H1 (cell line): ENCODE results near the gene PAPOLA. TPM values are rescaled to one million over a fixed set of nuclear protein-coding genes. Genes with fewer than 3 reads are reported as not detected.

Source experiments
- RFX5 ChIP-seq: IDR thresholded peaks from 2 replicates; pipeline ENCODE4 v1.6.1; 2011; ENCODE audit warnings: low read depth, low read length, improper control_type of control experiment, borderline replicate concordance
- polyA plus RNA-seq, 7 experiments: library from polyadenylated mRNA; depleted of rRNA in 3 of 7; stranded (reverse) in 5 of 7; unstranded in 2 of 7; fragments of >200 nt in 5 of 7; fragments of 200-250 nt in 2 of 7; gene quantifications; 1 replicate in 5 of 7; 2 replicates in 1 of 7; 4 replicates in 1 of 7; pipeline versions ENCODE4 v1.2.1 to v1.2.3, GENCODE V29; 2011 to 2013; ENCODE audit warnings: missing spikeins in 2 of 7, mixed read lengths in 2 of 7
- total RNA-seq: library from RNA; stranded (reverse); fragmentation: NEBNext Ultra II Directional; extraction: Animal tissue kit (Norgen Biotek cat#: 25700); gene quantifications from 2 replicates; pipeline ENCODE4 v1.2.1, GENCODE V29; 2021

The PAPOLA gene
- total and polyA plus RNA-seq, 2 of the 8 experiments (the other 6 are each of a cell fraction or from before 2014, with no cell fraction given), result 163 to 239 TPM

DNA sequence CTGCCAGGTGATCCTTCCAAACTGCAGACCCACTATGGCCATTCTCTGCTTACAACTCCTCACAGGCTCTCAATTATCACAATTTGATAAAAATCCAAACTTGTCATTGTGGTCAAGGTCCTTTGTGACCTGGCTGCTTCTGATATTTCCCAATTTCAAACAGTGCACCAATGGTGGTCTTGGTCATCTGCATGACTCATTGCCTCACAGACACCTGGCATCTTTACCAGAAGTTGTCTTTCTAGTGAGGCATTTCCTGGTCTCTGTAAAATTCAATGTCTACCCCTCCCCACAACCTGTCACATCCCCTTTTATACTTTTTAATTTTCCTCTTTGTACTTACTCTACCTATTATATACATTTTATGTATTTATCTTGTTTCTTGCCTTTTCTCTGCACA lies 17.8 kb upstream of the PAPOLA start (continued):
- TF ChIP-seq RFX5, result no peak
